Keratinocyte (primary cell): ENCODE data around the gene OR5A2.

Source experiments
- EZH2 ChIP-seq: IDR thresholded peaks from one replicate; pipeline ENCODE4 v1.6.1; 2012; ENCODE audit warnings: inconsistent platforms, mild to moderate bottlenecking, low read length, moderate library complexity
- TF ChIP-seq, protein P1 (sequence below), 3 experiments: IDR thresholded peaks in 1 of 3; conservative IDR thresholded peaks in 1 of 3; optimal IDR thresholded peaks in 1 of 3; 2 replicates in 2 of 3; 3 replicates in 1 of 3; pipeline versions ENCODE3 to v1.5.1; 2011; ENCODE audit warnings: low read length in 3 of 3, mild to moderate bottlenecking in 3 of 3, moderate library complexity in 2 of 3, control low read depth in 1 of 3, inconsistent platforms in 1 of 3; ENCODE audit not compliant: insufficient read depth in 2 of 3; ENCODE audit errors: extremely low read depth in 1 of 3

DNA sequence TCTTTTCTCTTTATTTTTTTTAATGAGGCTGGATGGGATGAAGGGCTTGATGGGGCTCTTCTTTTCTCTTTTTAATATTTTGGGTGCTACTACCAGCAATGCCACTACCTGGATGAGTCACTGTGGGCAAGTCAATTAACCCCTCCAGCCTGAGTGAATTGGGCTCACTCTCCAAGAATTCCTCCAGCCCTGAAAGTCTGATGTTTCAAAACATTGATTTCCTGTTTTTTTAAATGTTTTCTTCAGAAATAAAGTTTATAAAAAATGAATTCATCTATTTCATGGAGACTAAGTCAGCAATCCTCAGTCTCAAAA, 812 bp upstream of the OR5A2 start:
- TF ChIP-seq, protein P1, sequence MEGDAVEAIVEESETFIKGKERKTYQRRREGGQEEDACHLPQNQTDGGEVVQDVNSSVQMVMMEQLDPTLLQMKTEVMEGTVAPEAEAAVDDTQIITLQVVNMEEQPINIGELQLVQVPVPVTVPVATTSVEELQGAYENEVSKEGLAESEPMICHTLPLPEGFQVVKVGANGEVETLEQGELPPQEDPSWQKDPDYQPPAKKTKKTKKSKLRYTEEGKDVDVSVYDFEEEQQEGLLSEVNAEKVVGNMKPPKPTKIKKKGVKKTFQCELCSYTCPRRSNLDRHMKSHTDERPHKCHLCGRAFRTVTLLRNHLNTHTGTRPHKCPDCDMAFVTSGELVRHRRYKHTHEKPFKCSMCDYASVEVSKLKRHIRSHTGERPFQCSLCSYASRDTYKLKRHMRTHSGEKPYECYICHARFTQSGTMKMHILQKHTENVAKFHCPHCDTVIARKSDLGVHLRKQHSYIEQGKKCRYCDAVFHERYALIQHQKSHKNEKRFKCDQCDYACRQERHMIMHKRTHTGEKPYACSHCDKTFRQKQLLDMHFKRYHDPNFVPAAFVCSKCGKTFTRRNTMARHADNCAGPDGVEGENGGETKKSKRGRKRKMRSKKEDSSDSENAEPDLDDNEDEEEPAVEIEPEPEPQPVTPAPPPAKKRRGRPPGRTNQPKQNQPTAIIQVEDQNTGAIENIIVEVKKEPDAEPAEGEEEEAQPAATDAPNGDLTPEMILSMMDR (optimal IDR thresholded peaks at IDR 0.05 in 1 of 3, IDR thresholded peaks at IDR 0.05 in 1 of 3, conservative IDR thresholded peaks at IDR 0.05 in 1 of 3; ENCODE audit: extremely low read depth in 1 of 3, insufficient read depth in 2 of 3, low read length in 3 of 3), result no peak
- no peak for TF ChIP-seq EZH2
